ENCODE measurements around the gene AGAP1.

AGAP1 gene

DNA sequence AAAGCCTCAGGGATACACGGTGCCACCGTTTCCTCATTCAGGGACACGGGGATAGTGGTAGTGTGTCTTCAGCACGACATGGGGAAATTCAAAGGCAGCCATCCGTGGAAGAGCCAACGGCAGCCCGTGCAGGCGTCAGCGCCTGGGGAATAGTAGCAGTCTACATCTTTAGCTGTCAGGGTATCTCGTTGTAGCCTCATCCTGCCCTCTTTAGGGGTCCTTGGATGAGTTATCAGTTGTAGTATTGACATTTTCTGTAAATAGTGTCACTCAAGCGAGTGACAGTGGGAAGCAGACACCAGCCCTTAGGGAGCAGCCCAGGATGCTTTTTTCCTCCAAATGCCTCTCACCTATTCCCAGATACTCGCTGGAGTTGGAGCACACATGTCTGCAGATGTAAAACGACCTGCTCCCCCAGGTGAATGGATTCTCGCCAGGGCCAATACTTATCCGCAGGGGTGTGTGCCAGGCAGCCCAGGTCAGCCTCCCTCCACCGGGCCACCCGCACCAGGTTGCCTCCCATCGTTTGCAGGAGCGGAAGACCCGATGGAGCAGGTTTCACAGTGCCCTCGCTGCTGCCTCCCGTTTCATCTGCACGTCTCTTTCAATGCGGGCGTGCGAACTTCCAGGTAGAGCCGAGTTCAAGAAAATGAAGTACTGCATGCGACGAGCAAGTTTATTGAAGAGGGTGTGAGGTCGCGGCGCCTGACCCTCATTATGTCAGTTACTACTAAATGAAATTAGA, 41.0 kb downstream of the AGAP1 start:
- DNase-seq: no peak

DNA sequence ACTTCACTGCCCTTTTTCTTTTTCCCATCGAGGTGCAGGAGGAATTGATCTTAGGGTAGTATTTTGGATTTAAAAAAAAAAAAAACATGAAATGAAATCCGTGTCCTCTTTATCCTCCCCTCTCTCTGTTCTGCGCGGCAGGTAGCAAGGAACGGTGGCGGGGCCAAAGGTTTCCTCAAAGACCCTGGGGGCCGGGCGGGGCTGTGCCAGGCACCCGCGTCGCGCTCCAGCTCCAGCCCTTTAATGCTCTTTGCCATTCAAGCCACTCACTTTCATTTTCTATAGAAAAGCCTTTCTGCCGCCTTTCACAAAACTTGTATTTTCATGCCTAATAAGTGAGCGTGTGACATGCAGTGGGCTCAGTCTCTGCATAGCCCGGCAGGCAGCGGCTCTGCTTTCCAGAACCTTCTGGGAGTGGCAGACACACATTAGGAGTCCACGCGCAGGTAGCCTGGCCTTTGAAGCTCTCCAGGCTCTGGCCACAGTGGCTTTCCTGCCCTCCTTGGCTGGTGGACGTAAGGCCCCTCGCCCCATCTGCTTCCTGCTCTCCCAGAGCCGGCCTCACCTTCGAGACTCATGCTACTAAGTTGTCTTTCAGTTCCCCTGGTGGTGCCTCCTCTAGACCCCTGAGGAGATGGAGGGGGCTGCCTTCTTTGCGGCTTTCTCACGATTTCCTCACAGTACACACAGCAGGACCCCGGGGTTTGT, 41.7 kb downstream of the AGAP1 start:
- no peak for DNase-seq

DNA sequence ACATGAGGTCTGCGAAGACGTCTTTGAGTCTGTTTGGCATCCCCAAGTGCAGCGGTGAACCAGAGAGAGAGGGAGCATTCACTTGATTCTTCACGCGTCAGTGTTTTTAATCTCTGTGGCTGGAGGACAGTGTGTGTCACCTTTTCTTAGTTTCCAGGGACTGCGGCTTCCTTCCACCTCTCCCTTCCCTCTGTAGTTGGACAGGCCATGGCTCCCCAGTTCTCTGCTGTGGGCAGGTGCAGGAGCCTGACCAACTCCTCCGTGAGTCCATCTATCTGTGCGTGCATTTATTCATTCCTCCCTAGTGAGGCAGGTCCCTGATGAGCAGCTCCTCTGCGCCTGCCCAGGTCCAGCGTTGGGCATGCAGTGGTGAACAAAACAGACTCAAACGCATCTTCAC, 42.9 kb downstream of the AGAP1 start:
- DNase-seq: no peak

DNA sequence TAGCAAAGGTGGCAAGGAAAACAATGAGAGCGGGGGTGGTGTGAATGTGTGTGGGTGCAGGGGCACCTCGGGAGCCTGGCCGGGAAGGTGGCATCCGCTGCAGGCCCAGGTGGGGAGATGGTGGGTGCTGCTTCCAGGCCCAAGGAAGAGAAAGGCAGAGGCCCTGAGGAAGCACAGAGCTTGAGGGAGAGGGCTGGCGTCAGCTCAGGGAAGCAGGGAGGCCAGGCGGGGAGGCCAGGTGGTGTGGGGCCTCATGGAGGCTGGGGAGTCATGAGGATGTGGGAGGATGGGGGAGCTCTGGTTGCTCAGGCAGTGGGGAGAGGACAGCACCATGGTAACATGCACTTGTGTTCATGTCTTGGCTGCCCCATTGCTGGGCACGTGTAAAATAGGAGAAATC, 43.3 kb downstream of the AGAP1 start:
- no peak for DNase-seq

DNA sequence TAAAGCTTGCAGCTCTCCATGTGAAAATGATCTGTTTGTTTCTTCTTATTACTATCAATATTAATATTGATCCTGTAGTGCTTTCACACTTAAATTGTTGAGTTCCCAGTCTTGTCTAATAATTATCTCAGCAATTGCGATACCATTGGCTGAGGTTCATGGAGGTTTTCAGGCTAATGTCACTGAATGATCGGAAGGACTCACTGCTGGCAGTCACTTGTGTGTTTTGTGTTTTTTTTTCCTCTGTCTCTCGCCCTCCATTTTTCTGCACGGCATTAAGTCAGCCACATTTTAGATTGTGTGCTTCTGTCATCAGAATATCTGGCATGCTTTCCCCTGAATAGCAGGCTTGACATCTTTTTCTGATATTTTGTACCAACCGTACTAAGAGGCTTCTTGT, 43.7 kb downstream of the AGAP1 start:
- DNase-seq: no peak

DNA sequence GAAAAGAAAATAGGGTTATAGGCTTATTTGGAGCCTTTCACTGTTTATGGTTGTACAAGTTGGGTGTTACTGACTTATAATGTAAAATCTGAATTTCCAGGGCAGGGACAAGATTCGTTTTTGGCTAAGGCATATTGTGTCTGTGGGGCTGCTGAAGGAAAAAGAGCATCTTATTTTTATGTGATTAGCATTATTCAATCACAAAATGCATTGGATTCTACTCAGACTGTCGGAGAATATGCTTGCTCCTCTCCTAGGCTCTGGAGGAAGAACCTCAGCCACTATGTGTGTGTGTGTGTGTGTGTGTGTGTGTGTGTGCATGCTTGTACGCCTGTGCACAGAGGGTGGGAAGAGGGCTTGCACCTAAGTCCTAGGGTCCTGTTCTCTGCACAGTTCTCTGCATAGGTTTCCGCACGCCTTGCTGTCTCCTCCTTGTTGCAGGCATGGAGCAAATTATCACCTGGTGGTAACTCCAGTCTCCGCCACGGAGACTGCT, 44.3 kb downstream of the AGAP1 start:
- DNase-seq: no peak

DNA sequence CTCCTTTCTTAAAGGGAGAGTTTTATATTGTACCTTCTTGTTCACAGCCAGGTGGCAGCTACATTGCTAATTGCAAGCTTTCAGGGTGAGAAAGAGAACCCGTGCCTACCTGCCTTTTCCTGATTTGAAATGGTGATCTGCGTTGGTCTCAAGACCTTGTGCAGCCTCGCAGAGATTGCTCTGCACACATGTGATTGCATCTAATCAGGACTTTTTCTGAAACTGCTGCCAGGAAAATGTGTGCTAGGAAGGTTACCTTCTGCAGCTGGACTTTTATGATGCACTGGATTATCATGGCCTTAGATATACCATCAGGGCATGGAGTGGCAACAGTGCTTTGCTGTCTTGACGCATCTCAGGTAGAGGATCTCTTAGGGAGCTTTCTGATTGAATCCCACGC, 45.1 kb downstream of the AGAP1 start:
- no peak for DNase-seq

DNA sequence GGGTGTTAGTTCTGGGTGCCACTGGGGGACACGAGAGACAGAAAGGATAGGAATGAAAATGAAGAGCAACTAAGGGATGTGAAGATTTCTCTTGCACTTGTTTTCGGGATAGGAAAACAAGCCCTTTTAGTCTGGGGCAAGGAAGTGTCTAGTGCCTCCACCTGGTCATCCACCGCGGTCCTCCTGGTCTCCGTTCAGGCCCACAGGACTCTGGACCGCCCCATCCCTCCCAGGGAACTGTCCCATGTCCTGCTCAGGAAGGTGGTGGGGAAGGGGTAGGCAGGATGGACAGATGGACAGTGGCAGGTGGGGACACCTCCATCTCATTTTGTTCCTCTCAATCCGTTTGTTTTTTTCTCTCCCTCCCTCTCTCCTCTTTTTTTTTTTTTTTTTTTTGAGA, 45.9 kb downstream of the AGAP1 start:
- DNase-seq: no peak

DNA sequence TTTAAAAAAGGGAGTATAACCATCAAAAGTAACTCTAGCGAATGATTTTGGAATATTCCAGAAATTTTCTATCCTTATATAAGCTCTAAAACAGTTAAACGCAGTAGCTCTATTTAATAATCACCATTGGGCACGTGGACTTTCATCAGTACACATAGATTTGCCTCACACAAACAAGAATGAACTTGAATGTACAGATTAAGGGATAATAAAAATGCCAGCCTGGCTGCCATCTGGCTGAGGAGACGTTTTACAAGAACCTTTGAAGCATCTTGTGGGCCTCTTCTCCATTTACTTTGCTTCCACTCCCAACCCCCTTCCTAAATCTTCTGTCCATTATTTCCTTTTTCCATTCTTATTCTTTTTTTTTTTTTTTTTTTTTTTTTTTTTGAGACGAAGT, 47.2 kb downstream of the AGAP1 start:
- DNase-seq: no peak

DNA sequence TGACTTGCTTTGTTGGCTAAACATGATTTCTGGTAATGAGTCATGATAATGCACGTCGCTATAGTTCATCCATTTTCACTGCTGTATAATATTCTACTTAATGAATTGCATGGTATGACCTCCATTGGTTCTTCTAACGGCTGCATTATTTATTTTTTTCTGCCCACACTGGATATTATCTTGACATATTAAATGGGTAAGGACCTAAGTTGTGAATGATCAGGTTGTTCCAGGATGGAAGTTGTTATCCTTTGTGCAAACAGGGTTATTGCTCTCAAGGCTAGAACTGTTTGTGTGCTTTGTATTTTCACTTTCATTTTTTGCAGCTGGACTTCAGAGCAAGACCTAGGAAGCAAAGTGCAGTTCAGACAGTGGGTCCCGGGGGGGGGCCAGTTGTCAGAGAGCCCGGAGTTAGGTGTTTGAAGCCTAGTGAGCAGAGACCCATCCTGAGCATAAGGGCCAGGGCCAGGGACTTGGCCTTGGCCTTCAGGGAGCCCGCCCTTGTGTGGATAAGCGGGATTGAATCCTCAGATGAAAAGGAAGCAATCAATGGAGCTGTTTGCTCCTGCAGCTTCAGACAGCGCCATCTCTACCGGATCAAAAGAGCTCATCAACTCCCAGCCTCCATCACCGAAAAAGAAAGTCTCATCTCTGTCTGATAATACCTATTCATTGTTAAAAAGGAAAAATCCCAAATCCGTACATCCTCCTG, 48.2 kb downstream of the AGAP1 start:
- DNase-seq: no peak

DNA sequence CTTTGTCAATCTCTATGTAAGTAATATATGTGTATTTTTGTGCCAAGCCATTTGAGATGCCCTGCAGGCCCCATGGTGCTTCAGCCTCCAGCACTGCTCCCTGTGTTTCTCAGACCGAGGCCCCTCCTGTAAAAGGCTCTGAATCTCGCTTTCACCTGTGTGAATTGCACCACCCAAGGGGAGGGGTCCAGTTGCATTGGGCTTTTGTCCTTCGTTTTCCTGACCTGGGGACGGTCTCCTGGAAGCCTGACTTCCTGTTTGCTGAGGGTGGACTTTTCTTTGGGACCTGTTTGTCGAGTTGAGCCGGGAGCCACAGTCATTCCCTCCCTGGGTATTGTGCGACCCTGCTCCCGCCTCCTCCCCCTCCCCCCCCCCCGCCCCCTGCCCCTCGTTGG, 48.9 kb downstream of the AGAP1 start:
- DNase-seq: no peak

DNA sequence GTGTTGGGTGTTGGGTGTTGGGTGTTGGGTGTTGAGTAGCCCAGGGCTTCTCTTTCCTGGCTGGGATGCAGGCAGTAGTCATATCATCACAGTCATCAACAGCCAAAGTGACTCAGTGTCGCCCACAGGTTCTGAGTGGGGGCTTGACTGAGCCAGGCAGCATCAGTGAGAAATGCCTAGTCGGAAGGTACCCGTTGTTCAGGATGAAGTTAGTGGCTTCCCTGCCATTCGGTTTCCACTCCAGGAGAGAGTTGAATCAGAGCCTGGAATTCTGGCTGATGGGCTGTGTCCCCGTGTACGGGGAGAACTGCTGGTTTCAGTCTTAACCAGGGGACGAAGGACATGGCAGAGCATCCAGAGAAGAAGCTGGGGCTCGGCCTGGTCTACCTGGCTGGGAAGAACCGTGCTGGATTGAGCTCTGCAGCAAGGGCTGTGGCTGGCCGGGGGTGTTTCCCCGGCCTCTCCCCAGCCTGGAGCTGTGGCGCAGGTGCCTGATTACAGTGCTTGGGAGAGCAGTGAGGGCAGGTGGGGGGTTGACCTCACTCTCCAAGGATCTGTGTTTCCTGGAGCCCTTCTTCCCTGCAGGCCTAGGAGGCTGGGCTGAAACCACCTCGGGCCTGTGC, 49.4 kb downstream of the AGAP1 start:
- DNase-seq: no peak

DNA sequence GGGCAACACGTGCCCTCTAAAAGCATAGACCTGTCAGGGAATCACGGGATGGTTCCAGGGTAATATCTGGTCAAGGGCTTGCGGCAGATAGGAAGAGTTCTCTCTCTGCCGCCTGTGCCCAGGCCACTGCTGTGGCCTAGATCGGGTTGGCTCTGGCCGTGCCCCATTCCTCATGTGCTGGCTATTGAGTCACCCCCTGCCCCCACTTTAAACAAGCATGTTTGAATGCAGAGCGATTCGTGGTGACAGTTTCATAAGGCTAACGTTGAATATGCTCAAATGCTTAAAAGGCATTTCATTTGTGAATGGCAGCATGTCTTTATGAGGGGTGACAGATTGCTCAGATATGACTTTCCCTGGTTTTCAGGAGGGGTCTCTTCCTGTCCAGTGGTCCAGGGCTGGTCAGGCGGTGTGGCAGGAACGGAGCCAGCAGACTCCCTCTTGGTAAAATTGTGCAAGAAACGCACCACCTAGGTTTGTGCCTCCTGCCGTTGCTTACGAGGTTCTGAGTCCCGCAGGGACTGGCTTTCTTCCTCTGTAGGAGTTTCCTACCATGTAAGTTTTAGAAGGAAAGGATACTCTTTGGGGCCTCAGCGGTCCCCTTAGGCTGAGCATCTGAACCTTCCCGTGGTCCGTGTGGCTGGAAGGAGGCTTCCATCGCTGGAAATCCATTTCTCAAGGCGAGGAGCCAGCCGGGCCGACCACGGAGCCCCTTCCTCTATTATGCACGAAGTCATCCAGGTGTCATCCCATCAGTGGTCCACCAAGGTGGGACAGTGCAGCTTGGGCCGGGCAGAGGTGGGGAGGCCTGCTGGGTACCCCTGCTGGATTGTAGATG, 50.2 kb downstream of the AGAP1 start:
- no peak for DNase-seq

DNA sequence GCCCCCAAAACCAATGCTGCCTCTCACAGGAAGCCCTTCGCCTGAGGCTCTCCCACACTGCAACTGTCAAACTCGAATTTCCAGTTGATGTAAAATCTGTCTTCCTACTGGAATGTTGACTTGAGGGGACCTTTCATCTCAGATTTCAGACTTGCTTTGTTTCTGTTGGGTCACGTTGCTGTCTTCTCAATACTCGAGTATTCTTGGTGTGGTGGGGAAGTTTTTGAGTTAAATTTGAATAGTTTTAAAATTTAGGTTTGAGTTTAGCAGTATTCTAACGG, 50.8 kb downstream of the AGAP1 start:
- DNase-seq: no peak

DNA sequence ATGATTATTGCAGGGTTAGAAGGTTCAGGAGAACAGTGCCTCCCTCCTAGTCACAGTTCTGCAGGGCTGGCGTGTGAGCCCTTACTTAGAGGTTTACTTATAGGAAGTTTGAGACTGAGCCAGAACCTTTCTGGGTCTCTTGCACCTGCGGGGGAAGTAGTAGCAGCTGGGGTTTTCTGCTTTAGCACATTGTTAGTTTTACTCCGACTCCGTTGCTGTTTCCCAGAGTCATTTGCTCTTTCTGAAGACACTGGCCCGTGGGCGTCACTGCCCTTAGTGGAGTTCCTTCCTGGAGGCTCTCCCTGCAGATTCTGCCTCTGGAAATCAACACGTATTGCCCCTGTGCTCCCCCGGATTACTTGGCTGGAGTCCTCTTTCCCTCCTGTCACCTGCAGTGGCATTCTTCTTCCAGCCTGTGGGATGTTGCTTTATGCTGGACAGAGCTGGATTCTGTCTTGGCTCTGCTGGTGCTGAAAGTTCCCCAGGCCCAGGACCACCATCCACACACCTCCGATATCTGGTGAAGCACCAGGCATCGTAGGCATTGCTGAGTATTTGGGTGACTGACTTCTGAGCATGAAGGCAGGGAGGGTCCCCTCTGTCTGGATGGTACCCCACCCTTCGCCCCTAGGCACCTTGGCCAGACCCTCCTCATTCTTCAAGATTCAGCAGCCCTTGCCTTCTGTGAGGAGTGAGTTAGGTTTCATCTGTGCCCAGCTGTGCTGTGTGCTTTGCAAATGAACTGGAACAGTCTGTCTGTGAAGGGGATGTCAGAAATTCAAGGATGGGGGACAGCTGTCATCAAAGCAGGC, 51.7 kb downstream of the AGAP1 start:
- no peak for DNase-seq

DNA sequence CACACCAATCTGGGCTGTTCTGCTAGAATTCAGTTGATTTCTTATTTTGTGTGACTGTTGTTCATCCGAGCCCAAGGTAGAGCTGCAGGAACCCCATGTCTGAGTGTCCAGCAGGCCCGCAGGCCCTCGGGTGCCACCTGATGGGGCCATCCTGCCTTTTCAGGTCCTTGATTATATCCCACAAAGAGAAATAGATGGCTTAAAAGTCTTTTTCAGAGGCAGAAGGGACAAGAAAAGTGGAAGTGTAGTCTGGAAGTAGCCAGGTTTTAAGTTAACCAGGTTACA, 52.2 kb downstream of the AGAP1 start:
- DNase-seq: no peak

DNA sequence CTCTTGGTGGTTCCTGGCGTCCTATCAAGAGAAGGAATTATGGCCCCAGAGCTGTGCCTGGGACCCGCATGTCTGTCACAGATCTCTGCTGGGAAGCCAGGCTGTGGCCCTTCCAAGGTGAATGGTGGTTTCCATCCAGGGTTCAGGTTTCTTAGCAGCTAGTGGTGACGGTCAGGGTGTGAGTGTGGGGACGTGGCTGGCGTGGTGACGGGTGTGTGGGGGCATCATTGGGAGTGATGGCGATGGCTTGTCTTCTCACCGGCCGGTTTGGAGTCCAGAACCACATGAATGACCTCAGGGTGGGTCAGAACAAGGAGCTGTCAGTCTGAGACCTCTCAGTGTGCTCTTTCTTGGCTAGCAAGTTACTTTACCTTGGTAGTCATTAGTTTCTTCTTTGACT, 52.6 kb downstream of the AGAP1 start:
- no peak for DNase-seq

DNA sequence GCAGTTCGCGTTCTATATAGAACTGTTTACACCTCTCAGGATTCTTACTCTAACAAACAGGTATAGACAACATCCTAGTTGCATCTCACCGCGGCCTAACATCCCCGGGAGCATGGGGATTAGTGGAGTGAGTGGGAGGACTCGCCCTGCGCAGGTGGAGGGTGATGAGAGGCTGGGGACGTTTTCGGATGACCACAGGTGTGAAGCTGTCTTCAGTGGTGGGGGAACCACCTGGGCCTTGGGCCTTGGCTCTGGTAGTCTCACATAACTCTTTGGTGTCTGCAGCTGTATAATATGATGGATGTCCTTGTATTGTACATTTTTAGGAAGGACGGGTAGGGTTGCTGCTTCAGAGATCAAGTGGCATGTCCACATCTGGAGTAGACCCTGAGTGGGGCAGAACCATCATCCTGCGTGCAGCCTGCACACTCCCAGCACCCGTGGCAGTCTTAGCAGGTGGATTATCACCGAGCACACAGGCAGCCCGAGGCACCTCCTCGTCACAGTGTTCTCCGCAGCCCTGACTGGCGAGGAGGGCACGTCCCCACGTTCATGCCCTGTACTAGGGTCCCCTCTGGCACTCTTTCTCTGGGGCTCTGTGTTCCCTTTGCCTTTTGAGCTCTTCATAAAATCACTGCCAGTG, 56.0 kb downstream of the AGAP1 start:
- DNase-seq: no peak

DNA sequence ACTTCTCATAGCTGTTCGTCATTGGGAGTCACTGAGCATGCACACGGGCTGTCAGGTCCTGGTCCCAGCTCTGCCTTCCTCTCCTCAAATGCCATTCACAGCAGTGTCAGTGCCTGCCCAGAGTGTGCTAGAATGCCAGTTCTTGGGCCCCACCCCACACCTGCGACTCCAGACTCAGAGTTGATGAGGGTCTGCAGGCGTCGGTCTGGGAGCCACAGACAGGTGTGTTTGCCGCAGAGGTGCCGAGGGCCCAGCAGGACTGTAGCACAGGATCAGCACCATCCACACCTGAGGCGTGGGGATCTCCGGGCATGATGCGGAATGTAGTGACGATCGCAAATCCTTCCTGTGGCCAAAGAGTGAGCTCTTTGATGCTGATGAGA, 56.5 kb downstream of the AGAP1 start:
- DNase-seq: no peak

DNA sequence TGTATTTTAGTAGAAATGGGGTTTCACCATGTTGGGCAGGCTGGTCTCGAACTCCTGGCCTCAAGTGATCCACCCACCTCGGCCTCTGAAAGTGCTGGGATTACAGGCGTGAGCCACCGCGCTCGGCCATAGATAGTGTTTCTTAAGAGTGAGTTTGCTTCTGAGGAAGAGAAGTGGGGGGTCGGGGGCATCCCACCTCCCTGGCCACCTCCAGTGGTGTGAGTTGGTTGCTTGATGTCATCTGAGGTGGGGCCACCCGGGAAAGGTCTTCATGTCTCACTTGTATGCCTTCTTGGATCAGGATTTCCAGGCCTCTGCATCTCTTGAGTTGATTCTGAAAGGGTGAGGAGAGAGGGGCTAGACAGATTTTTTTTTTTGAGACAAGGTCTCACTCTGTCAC, 57.1 kb downstream of the AGAP1 start:
- no peak for DNase-seq

DNA sequence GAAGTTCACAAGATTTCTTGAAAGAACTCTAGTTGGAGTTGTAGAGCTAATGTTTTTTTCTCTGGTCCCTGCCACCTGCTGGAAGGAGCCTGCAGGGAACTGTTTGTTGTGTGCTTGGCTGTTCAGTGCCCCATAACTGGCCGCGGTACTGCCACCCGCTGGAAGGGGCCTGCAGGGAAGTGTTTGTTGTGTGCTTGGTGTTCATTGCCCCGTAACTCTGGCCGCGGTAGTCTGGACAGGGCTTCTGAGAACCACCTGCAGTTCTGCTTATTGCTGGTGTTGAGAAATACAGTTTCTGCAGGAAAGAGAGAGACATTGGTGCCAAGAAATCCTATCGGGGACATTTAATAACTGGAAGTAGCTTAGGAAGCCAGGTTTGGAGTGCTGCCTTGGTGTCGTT, 58.1 kb downstream of the AGAP1 start:
- DNase-seq: no peak

DNA sequence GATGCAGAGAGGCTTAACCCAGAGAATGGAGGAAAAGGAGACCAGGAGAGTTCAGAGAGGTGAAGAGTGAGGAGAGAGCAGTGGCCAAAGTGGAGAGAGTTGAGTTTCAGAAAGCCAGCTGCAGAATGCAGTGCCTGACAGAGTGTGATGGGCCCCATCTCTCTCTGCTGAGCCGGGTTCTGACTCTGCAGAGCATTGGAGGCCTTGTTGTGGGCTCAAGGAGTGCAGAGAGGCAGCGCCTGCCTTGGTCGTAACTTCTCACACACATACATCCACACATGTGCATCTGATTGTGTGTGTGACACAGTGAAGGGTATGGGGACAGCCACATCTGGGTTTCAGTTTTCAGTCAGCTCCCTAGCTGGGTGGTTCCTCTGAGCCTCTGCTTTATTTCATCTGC, 58.8 kb downstream of the AGAP1 start:
- DNase-seq: no peak

Measured in activated effector memory CD4-positive, alpha-beta T cell treated with Interleukin-2 at 50 U/mL for 16 hours (primary cell).